Nephron progenitor cell (in vitro differentiated cells): Measurements from ENCODE around the gene RNF126.

Experiments
- DNase-seq: peaks from one replicate; pipeline ENCODE4 v3.0.0; 2021
- H3K27ac Mint-ChIP-seq: 2 replicates; pipeline ENCODE4 v1.8.0; 2021; ENCODE audit warnings: mild to moderate bottlenecking, moderate library complexity, mixed read lengths
- H3K27me3 Mint-ChIP-seq: 2 replicates; pipeline ENCODE4 v1.8.0; 2021; ENCODE audit warnings: mild to moderate bottlenecking, low read depth, mixed read lengths; ENCODE audit not compliant: poor library complexity
- H3K36me3 Mint-ChIP-seq: 2 replicates; pipeline ENCODE4 v1.8.0; 2021; ENCODE audit warnings: low read depth, mixed read lengths
- H3K4me1 Mint-ChIP-seq: 2 replicates; pipeline ENCODE4 v1.8.0; 2021; ENCODE audit warnings: mixed read lengths
- H3K4me3 Mint-ChIP-seq: 2 replicates; pipeline ENCODE4 v1.8.0; 2021; ENCODE audit warnings: mild to moderate bottlenecking, moderate library complexity, mixed read lengths
- H3K9me3 Mint-ChIP-seq: 2 replicates; pipeline ENCODE4 v1.8.0; 2021; ENCODE audit warnings: mild to moderate bottlenecking, moderate library complexity, mixed read lengths
- TF ChIP-seq, protein P1 (sequence below): fragments of 200-600 bp; sonication (generic); IDR thresholded peaks from 2 replicates; pipeline ENCODE4 v1.5.0; 2021; ENCODE audit warnings: antibody characterized with exemption

The RNF126 gene

GRCh38 chr19:662962-663681 lies at the start of gene RNF126:
TSS of gene RNF126 (minus strand) at chr19:663214. CDS start at chr19:663121, 93 bp downstream.
- Mint-ChIP-seq H3K4me3 (peak within 1 kb of the TSS; percentile 80), H3K9me3 (peaks cover 11% of the 10 kb centered on the region), H3K27me3 (peaks cover 4% of the 10 kb centered on the region), H3K27ac (no peak within 1 kb of the TSS), H3K36me3 (no peaks in the 10 kb centered on the region), H3K4me1 (peaks cover 24% of the 10 kb centered on the region)
- TF ChIP-seq, protein P1, sequence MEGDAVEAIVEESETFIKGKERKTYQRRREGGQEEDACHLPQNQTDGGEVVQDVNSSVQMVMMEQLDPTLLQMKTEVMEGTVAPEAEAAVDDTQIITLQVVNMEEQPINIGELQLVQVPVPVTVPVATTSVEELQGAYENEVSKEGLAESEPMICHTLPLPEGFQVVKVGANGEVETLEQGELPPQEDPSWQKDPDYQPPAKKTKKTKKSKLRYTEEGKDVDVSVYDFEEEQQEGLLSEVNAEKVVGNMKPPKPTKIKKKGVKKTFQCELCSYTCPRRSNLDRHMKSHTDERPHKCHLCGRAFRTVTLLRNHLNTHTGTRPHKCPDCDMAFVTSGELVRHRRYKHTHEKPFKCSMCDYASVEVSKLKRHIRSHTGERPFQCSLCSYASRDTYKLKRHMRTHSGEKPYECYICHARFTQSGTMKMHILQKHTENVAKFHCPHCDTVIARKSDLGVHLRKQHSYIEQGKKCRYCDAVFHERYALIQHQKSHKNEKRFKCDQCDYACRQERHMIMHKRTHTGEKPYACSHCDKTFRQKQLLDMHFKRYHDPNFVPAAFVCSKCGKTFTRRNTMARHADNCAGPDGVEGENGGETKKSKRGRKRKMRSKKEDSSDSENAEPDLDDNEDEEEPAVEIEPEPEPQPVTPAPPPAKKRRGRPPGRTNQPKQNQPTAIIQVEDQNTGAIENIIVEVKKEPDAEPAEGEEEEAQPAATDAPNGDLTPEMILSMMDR, result no peak
- DNase-seq, result peak; percentile 90

- peaks cover 20% of the 10 kb centered on the region for H3K36me3 Mint-ChIP-seq
- H3K4me1 Mint-ChIP-seq, result peaks cover 26% of the 10 kb centered on the region
- TF ChIP-seq, protein P1, result no peak
- H3K27me3 Mint-ChIP-seq, result peaks cover 9% of the 10 kb centered on the region
- peak overlapping the region; percentile 77 for H3K4me3 Mint-ChIP-seq
- H3K27ac Mint-ChIP-seq, result peak overlapping the region; percentile 69
- H3K9me3 Mint-ChIP-seq, result peaks cover 31% of the 10 kb centered on the region
- DNase-seq, result no peak
Observed at GRCh38 chr19:711254-711653, 48.2 kb upstream of the RNF126 start.

DNA sequence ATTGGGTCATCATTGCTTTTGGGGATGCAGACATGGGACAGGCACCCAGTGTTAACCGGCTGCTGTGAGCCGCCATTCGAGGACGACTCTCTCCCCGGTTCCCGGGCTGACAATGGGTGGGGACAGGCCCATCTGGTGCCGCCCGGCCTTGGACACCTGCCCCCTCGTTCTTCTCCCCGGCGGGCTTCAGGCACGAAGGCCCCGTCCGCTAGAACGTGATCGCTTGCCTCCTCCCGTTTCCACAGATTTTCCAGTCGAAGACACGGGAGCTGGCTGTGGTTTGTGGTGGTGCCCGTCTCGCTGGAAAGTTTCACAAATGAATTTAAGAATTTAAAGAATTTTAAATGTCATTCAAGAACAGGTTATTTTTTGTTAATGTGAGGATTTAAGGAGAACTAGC lies 47.8 kb upstream of the RNF126 start:
- Mint-ChIP-seq H3K27me3 (peaks cover 9% of the 10 kb centered on the region), H3K4me1 (peaks cover 23% of the 10 kb centered on the region), H3K9me3 (peaks cover 30% of the 10 kb centered on the region), H3K4me3 (peak overlapping the region; percentile 77), H3K36me3 (peaks cover 17% of the 10 kb centered on the region), H3K27ac (no peak overlapping the region)
- no peak for DNase-seq
- TF ChIP-seq, protein P1, result no peak

DNA sequence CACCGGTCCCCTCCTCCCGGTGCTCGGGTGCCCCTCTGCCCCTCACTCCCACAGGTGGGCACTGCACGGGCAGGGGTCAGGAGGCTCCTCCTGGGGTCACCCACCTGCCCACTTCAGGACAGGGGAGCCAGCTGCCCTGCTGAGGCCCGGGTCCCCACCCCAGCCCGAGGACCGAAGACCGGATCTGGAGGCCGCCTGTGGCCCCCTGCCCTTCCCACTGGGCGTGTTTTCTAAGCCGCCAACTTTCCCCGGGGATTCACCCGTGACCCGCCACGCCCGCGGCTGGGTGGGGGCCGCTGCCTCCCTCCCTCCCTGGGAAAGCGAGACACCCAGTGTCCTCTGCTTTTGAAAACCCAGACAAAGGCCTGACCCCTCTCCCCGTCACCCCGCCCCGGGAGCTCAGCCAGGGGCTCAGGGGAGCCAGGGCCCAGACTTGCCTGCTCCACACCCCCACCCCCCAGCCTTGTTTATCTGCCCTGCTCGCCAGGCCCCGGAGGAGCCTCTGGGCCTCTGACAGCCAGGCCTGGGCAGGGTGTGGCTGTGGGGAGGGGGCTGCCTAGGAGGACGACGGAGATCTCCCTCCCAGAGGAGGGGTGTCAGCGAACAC lies 47.1 kb upstream of the RNF126 start:
- peaks cover 23% of the 10 kb centered on the region for H3K9me3 Mint-ChIP-seq
- H3K36me3 Mint-ChIP-seq, result peaks cover 10% of the 10 kb centered on the region
- TF ChIP-seq, protein P1, result no peak
- H3K27me3 Mint-ChIP-seq, result peaks cover 15% of the 10 kb centered on the region
- H3K4me3 Mint-ChIP-seq, result no peak overlapping the region
- H3K4me1 Mint-ChIP-seq, result peaks cover 18% of the 10 kb centered on the region
- no peak overlapping the region for H3K27ac Mint-ChIP-seq
- DNase-seq, result no peak

DNA sequence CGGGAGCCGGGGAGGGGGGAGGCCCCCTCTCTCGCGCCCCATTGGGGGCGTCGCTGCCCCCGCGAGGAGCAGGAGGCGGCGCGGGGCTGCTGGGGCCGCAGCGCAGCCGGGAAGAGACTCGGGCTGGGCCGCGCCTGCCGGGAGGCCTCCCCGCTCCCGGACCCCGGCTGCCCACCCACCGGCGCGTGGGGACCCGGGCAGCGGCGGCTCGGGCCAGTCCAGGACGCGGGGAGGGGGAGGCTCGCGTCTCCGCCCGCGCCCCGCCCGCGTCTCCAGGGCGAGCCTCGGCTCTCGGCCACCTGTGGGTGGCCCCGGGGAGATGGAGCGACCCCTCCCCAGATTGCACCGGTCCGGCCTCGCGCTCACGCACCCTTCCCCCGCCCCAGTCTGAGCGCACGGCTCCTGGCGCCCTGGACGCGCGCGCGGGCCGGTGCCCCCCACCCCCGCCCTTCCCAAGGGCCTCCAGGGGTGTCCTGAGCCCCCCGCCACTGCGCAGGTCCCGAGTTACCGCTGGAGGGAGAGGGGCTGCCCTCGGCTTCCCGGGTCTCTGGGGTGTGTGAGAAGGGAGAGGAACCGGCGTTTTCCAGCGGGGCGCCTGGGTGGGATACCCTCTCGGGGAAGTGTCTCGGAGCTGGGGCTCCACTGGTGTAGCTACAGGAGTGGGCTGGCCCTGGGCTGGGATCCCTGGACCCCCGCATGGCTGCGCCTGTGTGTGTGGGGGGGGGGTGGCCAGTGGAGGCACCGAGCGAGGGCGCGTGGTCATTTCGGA lies 46.4 kb upstream of the RNF126 start:
- Mint-ChIP-seq H3K4me3 (peak overlapping the region; percentile 72), H3K9me3 (peaks cover 20% of the 10 kb centered on the region), H3K36me3 (peaks cover 4% of the 10 kb centered on the region), H3K27ac (no peak overlapping the region), H3K27me3 (peaks cover 22% of the 10 kb centered on the region), H3K4me1 (peaks cover 18% of the 10 kb centered on the region)
- TF ChIP-seq, protein P1, result no peak
- peak; percentile 47 for DNase-seq
